GM12878 (cell line): Measurements from ENCODE around the gene SPATA18.

Experiments
- BCL11A ChIP-seq: IDR thresholded peaks from 2 replicates; pipeline ENCODE4 v1.6.1; 2011; ENCODE audit warnings: low read depth, low read length
- CHD2 ChIP-seq: IDR thresholded peaks from 2 replicates; pipeline ENCODE4 v1.6.1; 2011; ENCODE audit warnings: low read depth, low read length, improper control_type of control experiment, borderline replicate concordance
- CREM ChIP-seq: IDR thresholded peaks from 2 replicates; pipeline ENCODE4 v1.6.1; 2014; ENCODE audit warnings: antibody characterized with exemption, low read depth
- JUND ChIP-seq: IDR thresholded peaks from 2 replicates; pipeline ENCODE4 v1.6.1; 2012; ENCODE audit warnings: low read depth, mild to moderate bottlenecking, low read length, improper control_type of control experiment, moderate library complexity
- POLR2AphosphoS5 ChIP-seq: IDR thresholded peaks from 2 replicates; pipeline ENCODE4 v1.6.1; 2011; ENCODE audit warnings: mild to moderate bottlenecking, low read length, inconsistent platforms
- TBL1XR1 ChIP-seq: IDR thresholded peaks from 2 replicates; pipeline ENCODE4 v1.6.1; 2012; ENCODE audit warnings: low read depth, low read length, improper control_type of control experiment

DNA sequence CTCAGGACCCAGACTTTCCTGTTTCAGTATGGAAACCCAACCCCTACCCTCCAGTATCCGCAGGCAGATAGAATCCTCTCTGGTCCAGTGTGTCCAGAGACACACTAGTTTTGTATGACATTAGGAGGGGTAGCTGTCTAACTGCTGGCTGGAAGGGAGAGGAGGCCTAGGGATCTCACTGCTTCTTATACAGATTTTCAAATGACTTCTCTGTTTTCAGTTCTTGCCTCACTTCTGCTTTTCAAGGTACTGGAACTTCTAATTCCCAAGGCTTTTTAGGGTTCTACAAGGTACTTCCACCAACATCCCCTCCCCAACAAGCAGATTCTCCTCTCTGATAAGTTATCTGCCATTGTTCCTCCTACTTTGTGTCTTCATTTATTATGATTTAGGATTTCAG lies 19.1 kb upstream of the SPATA18 start:
- TF ChIP-seq JUND: no peak
- no peak for TF ChIP-seq CREM
- no peak for TF ChIP-seq CHD2
- TF ChIP-seq POLR2AphosphoS5: no peak
- TF ChIP-seq TBL1XR1: no peak
- no peak for TF ChIP-seq BCL11A
